ENCODE measurements around the gene FAM89A. TPM values are rescaled to one million over a fixed set of nuclear protein-coding genes. Genes with fewer than 3 reads are reported as not detected.

Gene FAM89A
- total RNA-seq, 2 donors from 2014 or later: 14.3 to 35.3 TPM

- peak overlapping the region in 3 of 4 donors; percentile 24 to 38 (median 31) for H3K27ac ChIP-seq
- WGBS, 2 donors: 15 to 26% methylated on average over 26 to 37 of the region's 37 CpGs
- intact Hi-C loops (cut with DNase I): no loop called here
- no peaks in the 10 kb centered on the region for H3K36me3 ChIP-seq (replicated peaks in 1 of 2; ENCODE audit: insufficient read depth in 1 of 2, low read depth in 2 of 2)
- H3K9me3 ChIP-seq: no peaks in the 10 kb centered on the region
- ATAC-seq (no peak), DNase-seq (peak; percentile 18 to 44 (median 30))
- TF ChIP-seq, protein P1, sequence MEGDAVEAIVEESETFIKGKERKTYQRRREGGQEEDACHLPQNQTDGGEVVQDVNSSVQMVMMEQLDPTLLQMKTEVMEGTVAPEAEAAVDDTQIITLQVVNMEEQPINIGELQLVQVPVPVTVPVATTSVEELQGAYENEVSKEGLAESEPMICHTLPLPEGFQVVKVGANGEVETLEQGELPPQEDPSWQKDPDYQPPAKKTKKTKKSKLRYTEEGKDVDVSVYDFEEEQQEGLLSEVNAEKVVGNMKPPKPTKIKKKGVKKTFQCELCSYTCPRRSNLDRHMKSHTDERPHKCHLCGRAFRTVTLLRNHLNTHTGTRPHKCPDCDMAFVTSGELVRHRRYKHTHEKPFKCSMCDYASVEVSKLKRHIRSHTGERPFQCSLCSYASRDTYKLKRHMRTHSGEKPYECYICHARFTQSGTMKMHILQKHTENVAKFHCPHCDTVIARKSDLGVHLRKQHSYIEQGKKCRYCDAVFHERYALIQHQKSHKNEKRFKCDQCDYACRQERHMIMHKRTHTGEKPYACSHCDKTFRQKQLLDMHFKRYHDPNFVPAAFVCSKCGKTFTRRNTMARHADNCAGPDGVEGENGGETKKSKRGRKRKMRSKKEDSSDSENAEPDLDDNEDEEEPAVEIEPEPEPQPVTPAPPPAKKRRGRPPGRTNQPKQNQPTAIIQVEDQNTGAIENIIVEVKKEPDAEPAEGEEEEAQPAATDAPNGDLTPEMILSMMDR (IDR thresholded peaks at IDR 0.05): no peak
- TF ChIP-seq POLR2A (IDR thresholded peaks at IDR 0.05): no peak
- H3K4me3 ChIP-seq: peak overlapping the region in 1 of 2 donors; percentile 71
- no peaks in the 10 kb centered on the region for H3K27me3 ChIP-seq
- peaks cover 33% of the 10 kb centered on the region for H3K4me1 ChIP-seq
Measured at GRCh38 chr1:231040800-231041718, 1.0 kb upstream of the FAM89A start.

DNA sequence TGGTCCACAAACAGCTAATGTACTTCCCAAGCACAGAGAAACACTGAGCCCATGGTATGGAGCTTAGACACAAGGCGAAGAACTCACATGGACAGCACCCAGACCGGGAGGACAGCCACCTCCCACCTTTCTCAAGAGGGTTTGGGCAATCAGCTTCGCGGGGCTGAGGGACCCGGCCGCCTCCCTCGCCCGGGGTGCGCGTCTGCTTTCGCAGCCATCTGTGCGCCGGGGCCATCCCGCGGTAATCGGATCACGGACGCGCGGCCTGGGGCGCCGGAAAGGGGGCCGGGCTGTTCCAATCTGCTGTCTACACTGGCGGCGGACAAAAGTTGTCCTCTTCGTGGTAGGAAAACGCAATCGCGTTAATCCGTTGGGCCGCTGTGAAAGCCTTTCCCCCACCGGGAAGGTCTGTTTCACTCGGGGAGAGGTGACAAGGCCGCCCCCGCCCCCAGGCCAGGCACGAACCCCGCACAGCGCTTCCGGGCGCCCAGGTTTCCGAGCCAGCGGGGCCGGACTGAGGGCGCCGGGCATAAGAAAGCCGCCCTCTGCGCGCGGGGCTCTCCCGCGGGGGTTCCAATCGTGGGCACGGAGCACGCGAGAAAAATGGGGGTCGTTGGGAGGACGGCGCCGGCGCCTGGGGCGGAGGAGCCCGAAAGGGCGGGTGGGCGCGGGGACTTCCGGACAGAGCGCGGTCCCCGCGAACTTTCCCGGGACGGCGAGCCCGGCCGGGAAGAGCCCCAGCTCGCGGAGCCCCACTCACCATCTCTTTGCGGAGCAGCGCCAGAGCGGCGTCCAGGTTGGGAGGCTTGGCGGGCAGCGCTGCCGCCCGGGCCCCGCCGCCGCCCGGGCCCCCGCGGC is 664 bp downstream of the FAM89A start:
- peak overlapping the region; percentile 61 to 79 for H3K4me3 ChIP-seq
- H3K9me3 ChIP-seq: no peaks in the 10 kb centered on the region
- H3K4me1 ChIP-seq: peaks cover 39% of the 10 kb centered on the region
- 0 to 1% methylated on average over 32 to 91 of the region's 91 CpGs for WGBS, 2 donors
- intact Hi-C loops (cut with DNase I): no loop called here
- DNase-seq (peak; percentile 27 to 52 (median 43)), ATAC-seq (peak; percentile 68)
- peak overlapping the region in 3 of 4 donors; percentile 18 to 47 (median 40) for H3K27ac ChIP-seq
- no peaks in the 10 kb centered on the region for H3K36me3 ChIP-seq (replicated peaks in 1 of 2; ENCODE audit: insufficient read depth in 1 of 2, low read depth in 2 of 2)
- TF ChIP-seq, protein P1 (IDR thresholded peaks at IDR 0.05): no peak
- TF ChIP-seq POLR2A (IDR thresholded peaks at IDR 0.05): no peak
- H3K27me3 ChIP-seq: no peaks in the 10 kb centered on the region

DNA sequence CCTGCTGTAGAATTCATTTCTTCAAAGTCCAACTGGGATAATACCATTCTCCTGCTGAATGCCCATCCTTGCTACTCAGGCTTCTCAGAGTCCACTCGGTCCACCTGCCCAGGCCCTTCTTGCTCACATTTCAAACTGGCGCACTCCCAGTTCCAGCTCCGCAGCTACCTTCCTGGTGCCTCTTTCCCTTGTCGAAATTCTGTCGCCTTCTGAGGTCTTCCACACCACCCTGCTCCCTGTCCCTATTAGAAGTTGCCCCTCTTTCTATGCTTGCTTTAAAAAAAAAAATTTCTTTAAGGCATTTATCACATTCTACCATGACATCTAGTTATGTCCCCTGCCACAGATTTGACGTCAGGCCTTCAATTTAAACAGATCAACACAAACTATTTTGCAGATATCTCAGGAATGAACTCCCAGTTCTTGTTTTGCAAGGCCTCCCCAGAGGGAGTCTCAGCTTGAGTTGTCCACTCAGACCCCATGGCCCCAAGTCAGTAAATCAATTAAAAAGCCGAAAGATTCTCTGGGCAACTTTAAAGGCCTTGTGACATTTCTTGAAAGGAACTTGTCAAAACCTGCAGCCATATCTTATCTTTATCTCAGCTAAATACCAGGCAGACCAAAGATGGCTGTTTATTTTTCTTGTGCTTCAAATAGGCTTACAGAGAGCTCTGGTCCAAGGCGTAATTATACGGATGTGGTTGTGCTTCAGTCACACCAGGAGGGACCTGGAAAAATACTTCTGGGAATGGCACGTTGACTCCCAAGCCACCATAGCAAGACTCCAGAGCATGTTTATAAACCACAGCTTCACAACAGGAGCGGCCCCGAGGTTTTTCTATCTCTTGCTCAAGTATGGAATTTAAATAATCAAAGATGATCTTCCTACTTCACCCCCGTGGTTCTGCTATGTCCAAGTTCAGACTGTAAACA is 2.2 kb downstream of the FAM89A start:
- ATAC-seq: no peak
- no peak for DNase-seq
- TF ChIP-seq, protein P1 (IDR thresholded peaks at IDR 0.05): no peak
- TF ChIP-seq POLR2A (IDR thresholded peaks at IDR 0.05): no peak
- Histone ChIP-seq H3K36me3 (replicated peaks in 1 of 2; ENCODE audit: insufficient read depth in 1 of 2, low read depth in 2 of 2) (no peaks in the 10 kb centered on the region), H3K27ac (no peak overlapping the region), H3K4me3 (no peak overlapping the region), H3K27me3 (no peaks in the 10 kb centered on the region), H3K4me1 (peaks cover 39% of the 10 kb centered on the region), H3K9me3 (no peaks in the 10 kb centered on the region)
- intact Hi-C loops (cut with DNase I): no loop called here
- 80 to 87% methylated on average over 13 of the region's 13 CpGs for WGBS, 2 donors

- Histone ChIP-seq H3K4me1 (peaks cover 39% of the 10 kb centered on the region), H3K36me3 (replicated peaks in 1 of 2; ENCODE audit: insufficient read depth in 1 of 2, low read depth in 2 of 2) (no peaks in the 10 kb centered on the region), H3K27me3 (no peaks in the 10 kb centered on the region), H3K4me3 (no peak overlapping the region), H3K9me3 (no peaks in the 10 kb centered on the region), H3K27ac (no peak overlapping the region)
- DNase-seq (peak in 1 of 4 donors; percentile 24), ATAC-seq (no peak)
- no peak for TF ChIP-seq POLR2A (IDR thresholded peaks at IDR 0.05)
- TF ChIP-seq, protein P1 (IDR thresholded peaks at IDR 0.05): no peak
- 57 to 92% methylated on average over 5 of the region's 5 CpGs for WGBS, 2 donors
- intact Hi-C loops (cut with DNase I): no loop called here
Measured at GRCh38 chr1:231036416-231036815, 3.6 kb downstream of the FAM89A start.
